ENCODE data around the gene KIF2A.

KIF2A gene

GRCh38 chr5:62385131-62385530, 79.1 kb downstream of the KIF2A start:
- DNase-seq (ENCODE audit: low read depth): no peak

- DNase-seq (ENCODE audit: low read depth): no peak
These were observed 79.9 kb downstream of the KIF2A start for GRCh38 chr5:62385816-62386400.

GRCh38 chr5:62386824-62387223, 80.8 kb downstream of the KIF2A start:
- no peak for DNase-seq (ENCODE audit: low read depth)

- no peak for DNase-seq (ENCODE audit: low read depth)
These were observed 89.4 kb downstream of the KIF2A start for GRCh38 chr5:62395210-62395950.

GRCh38 chr5:62403411-62404250, 97.6 kb downstream of the KIF2A start, which contains the start of gene DIMT1:
DIMT1 (minus strand) TSS chr5:62403905; CDS start chr5:62403772, 133 bp downstream.
- peak; percentile 85 for DNase-seq (ENCODE audit: low read depth)

GRCh38 chr5:62412549-62413329, 106.7 kb downstream of the KIF2A start, which contains the start of gene IPO11:
IPO11 (plus strand) TSS chr5:62412763; CDS start chr5:62437280, 24,517 bp downstream.
- peak; percentile 98 for DNase-seq (ENCODE audit: low read depth)

- DNase-seq (ENCODE audit: low read depth): no peak
These were observed 107.7 kb downstream of the KIF2A start for GRCh38 chr5:62413711-62414110.

GRCh38 chr5:62418462-62419076, 112.6 kb downstream of the KIF2A start:
- no peak for DNase-seq (ENCODE audit: low read depth)

GRCh38 chr5:62419609-62420008, 113.6 kb downstream of the KIF2A start:
- no peak for DNase-seq (ENCODE audit: low read depth)

- DNase-seq (ENCODE audit: low read depth): no peak
These were observed 115.4 kb downstream of the KIF2A start for GRCh38 chr5:62421414-62421813.

GRCh38 chr5:62424763-62425162, 118.8 kb downstream of the KIF2A start:
- no peak for DNase-seq (ENCODE audit: low read depth)

- no peak for DNase-seq (ENCODE audit: low read depth)
These were observed 126.0 kb downstream of the KIF2A start for GRCh38 chr5:62431735-62432620.

GRCh38 chr5:62432621-62433064, 126.6 kb downstream of the KIF2A start:
- no peak for DNase-seq (ENCODE audit: low read depth)

Data from activated gamma-delta T cell treated with anti-CD3 and anti-CD28 coated beads, Interleukin-2, amount 50 U/mL, for 16 hours (primary cell).